Erythroblast (primary cell): ENCODE measurements around the gene RUFY1.
"Not testable (repeated sequence)": the region's sequence is repeated elsewhere in the genome, so short reads cannot be mapped to it uniquely, and the experiment has no call there.

Source experiments
- DNase-seq, 2 experiments: peaks; one replicate each; lab custom pipeline; 2025; lab: John Stamatoyannopoulos, UW
- GATA1 ChIP-seq: IDR thresholded peaks from 2 replicates; pipeline ENCODE4 v1.6.1; 2011; ENCODE audit warnings: low read depth, mild to moderate bottlenecking, control low read depth, low read length, moderate library complexity
- POLR2A ChIP-seq: IDR thresholded peaks from 2 replicates; pipeline ENCODE4 v1.6.1; 2011; ENCODE audit warnings: mild to moderate bottlenecking, low read length

RUFY1 gene

GRCh38 chr5:179550511-179551342 lies at the start of gene RUFY1:
TSS of gene RUFY1 (plus strand) at chr5:179550554. CDS start at chr5:179550570, 16 bp downstream.
- peak; percentile 86 for TF ChIP-seq POLR2A
- no peak for TF ChIP-seq GATA1

GRCh38 chr5:179501997-179502396 lies 48.4 kb upstream of the RUFY1 start:
- not testable (repeated sequence) for DNase-seq

More at GRCh38 chr5:179550511-179551342, at the start of gene RUFY1:
- DNase-seq, result peak; percentile 88 to 92

- DNase-seq, result not testable (repeated sequence)
Measured at GRCh38 chr5:179502420-179502819, 47.9 kb upstream of the RUFY1 start.

- no peak for TF ChIP-seq GATA1
- no peak for TF ChIP-seq POLR2A
- DNase-seq, result no peak
Measured at GRCh38 chr5:179504191-179504590, 46.2 kb upstream of the RUFY1 start.

GRCh38 chr5:179504600-179505396 lies 45.6 kb upstream of the RUFY1 start:
- TF ChIP-seq GATA1 (no peak), POLR2A (no peak)
- DNase-seq, result no peak

GRCh38 chr5:179505636-179506261 lies 44.6 kb upstream of the RUFY1 start:
- no peak for DNase-seq
- no peak for TF ChIP-seq POLR2A
- no peak for TF ChIP-seq GATA1

GRCh38 chr5:179509239-179509638 lies 41.1 kb upstream of the RUFY1 start:
- TF ChIP-seq GATA1 (no peak), POLR2A (no peak)
- DNase-seq, result no peak

- TF ChIP-seq POLR2A, result no peak
- TF ChIP-seq GATA1, result no peak
- no peak for DNase-seq
Measured at GRCh38 chr5:179509845-179510244, 40.5 kb upstream of the RUFY1 start.

- TF ChIP-seq GATA1 (no peak), POLR2A (no peak)
- no peak for DNase-seq
Measured at GRCh38 chr5:179512452-179513000, 37.8 kb upstream of the RUFY1 start.

- DNase-seq, result not testable (repeated sequence)
Measured at GRCh38 chr5:179515501-179515900, 34.9 kb upstream of the RUFY1 start.

- TF ChIP-seq GATA1 (no peak), POLR2A (no peak)
- DNase-seq, result no peak
Measured at GRCh38 chr5:179516221-179516620, 34.1 kb upstream of the RUFY1 start.

GRCh38 chr5:179517746-179518145 lies 32.6 kb upstream of the RUFY1 start:
- DNase-seq, result not testable (repeated sequence)

GRCh38 chr5:179518369-179518768 lies 32.0 kb upstream of the RUFY1 start:
- DNase-seq, result not testable (repeated sequence)

- DNase-seq, result not testable (repeated sequence)
Measured at GRCh38 chr5:179519416-179520070, 30.8 kb upstream of the RUFY1 start.

GRCh38 chr5:179522107-179522506 lies 28.2 kb upstream of the RUFY1 start:
- not testable (repeated sequence) for DNase-seq
